GM04503 (cell line): ENCODE results near the gene SKOR1.

Experiments
- DNase-seq: peaks from one replicate; pipeline ENCODE4 v3.0.0-alpha.2; 2012; ENCODE audit warnings: low read depth

The SKOR1 gene

GRCh38 chr15:67794832-67795574, 30.3 kb upstream of the SKOR1 start:
- no peak for DNase-seq

GRCh38 chr15:67796196-67797127, 28.8 kb upstream of the SKOR1 start:
- DNase-seq = no peak

- no peak for DNase-seq
These were observed 25.5 kb upstream of the SKOR1 start for GRCh38 chr15:67799801-67800205.

GRCh38 chr15:67801142-67801541, 24.2 kb upstream of the SKOR1 start:
- no peak for DNase-seq

- DNase-seq = no peak
These were observed 23.1 kb upstream of the SKOR1 start for GRCh38 chr15:67801926-67802914.

- DNase-seq = no peak
These were observed 22.0 kb upstream of the SKOR1 start for GRCh38 chr15:67803299-67803698.

- no peak for DNase-seq
These were observed 21.1 kb upstream of the SKOR1 start for GRCh38 chr15:67803996-67804843.

GRCh38 chr15:67805008-67805665, 20.2 kb upstream of the SKOR1 start:
- DNase-seq = no peak

GRCh38 chr15:67805666-67806516, 19.4 kb upstream of the SKOR1 start:
- no peak for DNase-seq

- no peak for DNase-seq
These were observed 18.8 kb upstream of the SKOR1 start for GRCh38 chr15:67806536-67806935.

GRCh38 chr15:67807141-67807540, 18.2 kb upstream of the SKOR1 start:
- DNase-seq = no peak

- no peak for DNase-seq
These were observed 17.5 kb upstream of the SKOR1 start for GRCh38 chr15:67807836-67808235.

GRCh38 chr15:67808821-67809220, 16.5 kb upstream of the SKOR1 start:
- no peak for DNase-seq

GRCh38 chr15:67809441-67809840, 15.9 kb upstream of the SKOR1 start:
- DNase-seq = no peak

GRCh38 chr15:67809866-67810265, 15.4 kb upstream of the SKOR1 start:
- no peak for DNase-seq

GRCh38 chr15:67812241-67812644, 13.1 kb upstream of the SKOR1 start:
- DNase-seq = no peak

- DNase-seq = no peak
These were observed 12.1 kb upstream of the SKOR1 start for GRCh38 chr15:67813104-67813634.

- no peak for DNase-seq
These were observed 10.2 kb upstream of the SKOR1 start for GRCh38 chr15:67815036-67815592.

GRCh38 chr15:67816668-67817067, 8.6 kb upstream of the SKOR1 start:
- no peak for DNase-seq
